ENCODE results near the gene CPAMD8. TPM values are rescaled to one million over a fixed set of nuclear protein-coding genes. Genes with fewer than 3 reads are reported as not detected.

CPAMD8 gene
- total RNA-seq = 82.5 TPM

DNA sequence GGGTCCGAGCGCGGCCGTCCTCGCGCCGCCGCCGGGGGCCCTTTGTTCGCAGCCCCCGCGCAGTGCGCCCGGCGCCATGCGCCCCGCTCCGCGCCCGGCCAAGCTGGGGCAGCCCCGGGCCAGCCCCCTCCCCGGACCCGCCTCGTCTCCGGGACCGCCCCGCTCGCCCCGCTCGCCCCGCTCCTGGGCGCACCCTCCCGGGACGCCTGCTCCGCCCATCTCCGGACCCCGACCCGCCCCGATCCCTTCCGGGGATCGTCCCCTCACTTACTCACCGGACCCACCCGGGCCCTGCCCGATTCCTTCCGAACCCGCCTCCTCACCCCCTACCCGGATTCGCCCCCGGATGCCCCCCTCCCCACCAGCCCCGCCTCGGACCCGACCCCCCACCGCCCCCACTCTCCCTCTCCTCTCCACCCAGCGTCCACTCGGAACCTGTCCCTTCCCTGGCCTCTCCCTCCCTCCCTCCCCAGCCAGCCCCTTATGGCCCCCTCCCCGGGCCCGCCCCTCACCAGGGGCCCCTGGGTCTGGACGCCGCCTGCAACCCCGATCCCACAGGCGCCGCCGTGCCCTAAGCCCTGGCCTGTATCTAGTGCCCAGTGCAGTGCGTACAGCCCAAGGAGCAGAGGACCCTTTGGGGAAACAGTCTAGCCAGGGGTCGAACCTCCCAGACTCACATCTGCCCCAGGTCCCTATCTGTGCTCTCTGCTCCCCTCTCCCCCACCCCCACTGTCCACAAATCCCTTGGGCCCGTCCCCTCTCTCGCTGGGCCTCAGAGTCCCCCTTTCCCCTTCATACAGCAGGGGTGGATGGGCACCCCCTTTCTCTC lies at the start of gene CPAMD8:
Gene CPAMD8 (minus strand): TSS at position 105 of the 829 bp plus-strand sequence. CDS start 168 bp downstream, outside the sequence.
- intact Hi-C loops (cut with DNase I) = no loop called here
- TF ChIP-seq, protein P1, sequence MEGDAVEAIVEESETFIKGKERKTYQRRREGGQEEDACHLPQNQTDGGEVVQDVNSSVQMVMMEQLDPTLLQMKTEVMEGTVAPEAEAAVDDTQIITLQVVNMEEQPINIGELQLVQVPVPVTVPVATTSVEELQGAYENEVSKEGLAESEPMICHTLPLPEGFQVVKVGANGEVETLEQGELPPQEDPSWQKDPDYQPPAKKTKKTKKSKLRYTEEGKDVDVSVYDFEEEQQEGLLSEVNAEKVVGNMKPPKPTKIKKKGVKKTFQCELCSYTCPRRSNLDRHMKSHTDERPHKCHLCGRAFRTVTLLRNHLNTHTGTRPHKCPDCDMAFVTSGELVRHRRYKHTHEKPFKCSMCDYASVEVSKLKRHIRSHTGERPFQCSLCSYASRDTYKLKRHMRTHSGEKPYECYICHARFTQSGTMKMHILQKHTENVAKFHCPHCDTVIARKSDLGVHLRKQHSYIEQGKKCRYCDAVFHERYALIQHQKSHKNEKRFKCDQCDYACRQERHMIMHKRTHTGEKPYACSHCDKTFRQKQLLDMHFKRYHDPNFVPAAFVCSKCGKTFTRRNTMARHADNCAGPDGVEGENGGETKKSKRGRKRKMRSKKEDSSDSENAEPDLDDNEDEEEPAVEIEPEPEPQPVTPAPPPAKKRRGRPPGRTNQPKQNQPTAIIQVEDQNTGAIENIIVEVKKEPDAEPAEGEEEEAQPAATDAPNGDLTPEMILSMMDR (IDR thresholded peaks at IDR 0.05) = no peak
- no peaks in the 10 kb centered on the region for H3K27me3 ChIP-seq

GRCh38 chr19:17075864-17076542 lies 49.4 kb upstream of the CPAMD8 start:
- TF ChIP-seq, protein P1 (IDR thresholded peaks at IDR 0.05) = no peak
- H3K4me3 ChIP-seq = peak overlapping the region; percentile 91 to 97
- H3K36me3 ChIP-seq = peaks cover 0 to 9% of the 10 kb centered on the region in 2 donors
- peaks cover 7 to 36% of the 10 kb centered on the region in 2 donors for H3K4me1 ChIP-seq
- no peaks in the 10 kb centered on the region for H3K9me3 ChIP-seq
- peak in 1 of 2 donors; percentile 77 for DNase-seq (ENCODE audit: low spot score in 2 of 2)
- intact Hi-C loops (cut with DNase I) = loop anchor here (2.0 to 5.0 kb wide), 3 partner anchors 151 to 396 kb away; partner anchors contain the start of genes NR2F6, OCEL1 and SLC27A1
- H3K27me3 ChIP-seq = no peaks in the 10 kb centered on the region
- H3K27ac ChIP-seq = peak overlapping the region; percentile 94 to 98

More for the DNA sequence above, at the start of gene CPAMD8:
- Histone ChIP-seq H3K9me3 (peaks cover 0 to 14% of the 10 kb centered on the region in 2 donors), H3K27ac (no peak within 1 kb of the TSS), H3K4me3 (peak within 1 kb of the TSS in 1 of 2 donors; percentile 35), H3K4me1 (no peaks in the 10 kb centered on the region), H3K36me3 (no peaks in the 10 kb centered on the region)
- no peak for DNase-seq (ENCODE audit: low spot score in 2 of 2)

DNA sequence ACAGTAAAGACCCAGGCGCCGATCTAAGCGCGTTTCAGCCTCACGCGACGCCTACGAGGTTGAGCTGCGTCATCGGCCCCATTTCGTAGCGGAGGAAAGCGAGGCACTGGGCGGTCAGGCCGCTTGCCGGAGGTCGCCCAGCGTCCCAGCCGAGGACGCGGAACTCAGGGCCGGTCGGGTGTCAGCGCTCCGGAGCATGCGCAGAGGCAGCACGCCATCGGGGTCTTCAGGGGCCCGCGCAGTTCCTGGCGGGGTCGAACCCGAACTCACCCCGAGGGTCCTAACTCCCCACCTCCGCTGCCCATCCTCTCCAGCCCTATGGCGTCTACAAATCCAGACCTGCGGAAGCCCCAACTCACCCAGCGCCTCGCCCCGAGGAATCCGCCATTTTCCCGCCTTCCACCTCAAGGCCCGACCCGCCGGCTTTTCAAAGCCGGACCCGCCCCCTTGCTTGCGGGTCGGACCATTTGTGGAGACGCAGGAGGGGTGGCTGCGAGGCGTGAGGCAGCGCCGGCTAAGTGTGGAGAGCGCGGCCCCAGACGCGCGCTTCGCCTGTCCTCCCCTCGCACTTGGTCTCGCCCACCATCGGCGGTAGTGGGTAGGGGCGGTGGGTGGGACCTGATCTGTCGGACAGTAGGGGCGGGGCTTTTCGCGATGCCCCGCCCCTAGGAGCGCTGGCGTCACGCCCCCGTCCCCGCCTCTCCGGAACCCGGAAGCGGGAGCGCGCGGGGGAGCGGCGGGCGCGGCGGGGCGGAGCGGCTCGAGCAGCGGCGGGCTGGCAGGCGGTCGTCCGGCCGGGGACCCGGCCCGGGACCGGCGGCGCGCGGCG lies 48.6 kb upstream of the CPAMD8 start, which contains the start of the genes HAUS8 and MYO9B:
Gene HAUS8 (minus strand): TSS at position 418 of the 829 bp plus-strand sequence. CDS start 30 bp downstream, at position 388.
Gene MYO9B (plus strand): TSS at position 743 of the 829 bp plus-strand sequence. CDS start 25,941 bp downstream, outside the sequence.
- Histone ChIP-seq H3K27me3 (no peaks in the 10 kb centered on the region), H3K4me1 (peaks cover 5 to 29% of the 10 kb centered on the region in 2 donors), H3K9me3 (no peaks in the 10 kb centered on the region), H3K27ac (peak within 1 kb of the TSS; percentile 94 to 98), H3K4me3 (peak within 1 kb of the TSS; percentile 91 to 97), H3K36me3 (peaks cover 0 to 10% of the 10 kb centered on the region in 2 donors)
- intact Hi-C loops (cut with DNase I) = loop anchor here (2.0 to 5.0 kb wide), 3 partner anchors 152 to 397 kb away; partner anchors contain the start of genes NR2F6, OCEL1 and SLC27A1
- DNase-seq (ENCODE audit: low spot score in 2 of 2) = peak; percentile 96 to 100
- TF ChIP-seq, protein P1 (IDR thresholded peaks at IDR 0.05) = no peak

GRCh38 chr19:17074634-17075034 lies 48.0 kb upstream of the CPAMD8 start:
- intact Hi-C loops (cut with DNase I) = loop anchor here (2.0 to 5.0 kb wide), 3 partner anchors 153 to 398 kb away; partner anchors contain the start of genes NR2F6, OCEL1 and SLC27A1

More at GRCh38 chr19:17074634-17075034, 48.0 kb upstream of the CPAMD8 start:
- H3K4me1 ChIP-seq = peaks cover 3 to 28% of the 10 kb centered on the region in 2 donors
- no peaks in the 10 kb centered on the region for H3K9me3 ChIP-seq
- peaks cover 0 to 10% of the 10 kb centered on the region in 2 donors for H3K36me3 ChIP-seq
- H3K27ac ChIP-seq = peak overlapping the region; percentile 70 to 82
- H3K27me3 ChIP-seq = no peaks in the 10 kb centered on the region
- TF ChIP-seq, protein P1 (IDR thresholded peaks at IDR 0.05) = no peak
- peak overlapping the region; percentile 68 to 82 for H3K4me3 ChIP-seq
- no peak for DNase-seq (ENCODE audit: low spot score in 2 of 2)
